OCI-LY7 (cell line): ENCODE data around the gene NUDT8.
"Not testable (repeated sequence)": the region's sequence is repeated elsewhere in the genome, so short reads cannot be mapped to it uniquely, and the experiment has no call there.

ENCODE experiments used
- CTCF ChIP-seq: fragments of 200-600 bp; sonication (generic); conservative IDR thresholded peaks from 2 replicates; pipeline ENCODE4 v1.5.1; 2014; ENCODE audit warnings: mild to moderate bottlenecking, antibody characterized with exemption, low read length, moderate library complexity, mixed read lengths
- EZH2phosphoT487 ChIP-seq: fragments of 200-600 bp; sonication (generic); IDR thresholded peaks from 2 replicates; pipeline ENCODE4 v1.6.1; 2018; ENCODE audit warnings: low read depth, borderline replicate concordance, mild to moderate bottlenecking, mixed run types, antibody characterized with exemption, low read length, moderate library complexity, mixed read lengths

- not testable (repeated sequence) for TF ChIP-seq CTCF, EZH2phosphoT487
Observed at GRCh38 chr11:67623795-67624194, 5.9 kb downstream of the NUDT8 start.
